MM.1S (cell line): ENCODE results near the gene TTLL4.
"Not testable (repeated sequence)": the region's sequence is repeated elsewhere in the genome, so short reads cannot be mapped to it uniquely, and the experiment has no call there.

Experiments used
- DNase-seq: peaks from one replicate; pipeline ENCODE4 v3.0.0-alpha.2; 2015
- H2AFZ ChIP-seq: fragments of 300-600 bp; sonication (generic); 2 replicates; pipeline ENCODE4 v1.6.0; 2016; ENCODE audit warnings: antibody characterized with exemption, low read length
- H3F3A ChIP-seq: fragments of 300-600 bp; sonication (generic); 2 replicates; pipeline ENCODE4 v1.6.1; 2016; ENCODE audit warnings: mild to moderate bottlenecking, antibody characterized with exemption, low read length, moderate library complexity, mixed read lengths; ENCODE audit not compliant: insufficient read depth
- H3K27ac ChIP-seq: fragments of 300-600 bp; sonication (generic); 2 replicates; pipeline ENCODE4 v1.5.1; 2016; ENCODE audit warnings: mild to moderate bottlenecking, low read length
- H3K27me3 ChIP-seq: fragments of 300-600 bp; sonication (generic); replicated peaks from 2 replicates; pipeline ENCODE4 v1.6.0; 2016; ENCODE audit warnings: low read length; ENCODE audit not compliant: insufficient read depth
- H3K36me3 ChIP-seq: fragments of 300-600 bp; sonication (generic); replicated peaks from 2 replicates; pipeline ENCODE4 v1.6.1; 2016; ENCODE audit warnings: mild to moderate bottlenecking, low read length, mixed read lengths; ENCODE audit not compliant: insufficient read depth
- H3K4me1 ChIP-seq: fragments of 300-600 bp; sonication (generic); 2 replicates; pipeline ENCODE4 v1.6.1; 2016; ENCODE audit warnings: low read length, mixed read lengths
- H3K4me2 ChIP-seq: fragments of 300-600 bp; sonication (generic); 2 replicates; pipeline ENCODE4 v1.6.0; 2016; ENCODE audit warnings: low read depth, low read length
- H3K4me3 ChIP-seq: fragments of 300-600 bp; sonication (generic); 2 replicates; pipeline ENCODE4 v1.5.1; 2016; ENCODE audit warnings: low read length, mixed read lengths
- H3K79me2 ChIP-seq: fragments of 300-600 bp; sonication (generic); 2 replicates; pipeline ENCODE4 v1.6.1; 2016; ENCODE audit warnings: mixed run types, low read length, mixed read lengths
- H3K9ac ChIP-seq: fragments of 300-600 bp; sonication (generic); 2 replicates; pipeline ENCODE4 v1.6.1; 2016; ENCODE audit warnings: low read length, mixed read lengths
- H3K9me2 ChIP-seq: fragments of 300-600 bp; sonication (generic); replicated peaks from 2 replicates; pipeline ENCODE4 v1.6.1; 2016; ENCODE audit warnings: mild to moderate bottlenecking, low read length, mixed read lengths; ENCODE audit not compliant: insufficient read depth
- H3K9me3 ChIP-seq: fragments of 300-600 bp; sonication (generic); replicated peaks from 2 replicates; pipeline ENCODE4 v1.6.1; 2016; ENCODE audit warnings: mild to moderate bottlenecking, low read length, mixed read lengths; ENCODE audit not compliant: insufficient read depth
- H4K20me1 ChIP-seq: fragments of 300-600 bp; sonication (generic); 2 replicates; pipeline ENCODE4 v1.6.1; 2016; ENCODE audit warnings: mild to moderate bottlenecking, low read length, moderate library complexity, mixed read lengths; ENCODE audit not compliant: insufficient read depth
- CTCF ChIP-seq: fragments of 300-600 bp; sonication (generic); IDR thresholded peaks from 2 replicates; pipeline ENCODE4 v1.5.1; 2016; ENCODE audit warnings: antibody characterized with exemption, low read length, mixed read lengths
- EZH2 ChIP-seq: fragments of 300-600 bp; sonication (generic); optimal IDR thresholded peaks from 2 replicates; pipeline ENCODE3; 2017; ENCODE audit warnings: low read depth, mild to moderate bottlenecking, antibody characterized with exemption, low read length, mixed read lengths
- EZH2phosphoT487 ChIP-seq: fragments of 300-600 bp; sonication (generic); IDR thresholded peaks from 2 replicates; pipeline ENCODE4 v1.6.1; 2018; ENCODE audit warnings: antibody characterized with exemption, low read length

Gene TTLL4

GRCh38 chr2:218679119-218679518 lies 31.5 kb upstream of the TTLL4 start:
- Histone ChIP-seq H3K4me2 (no peak overlapping the region), H3K79me2 (no peaks in the 10 kb centered on the region), H3K27ac (no peak overlapping the region), H3K4me1 (no peaks in the 10 kb centered on the region), H3K27me3 (no peaks in the 10 kb centered on the region), H4K20me1 (no peaks in the 10 kb centered on the region), H3K9ac (no peak overlapping the region), H2AFZ (no peak overlapping the region), H3F3A (no peaks in the 10 kb centered on the region), H3K9me2 (no peaks in the 10 kb centered on the region), H3K4me3 (no peak overlapping the region), H3K36me3 (no peaks in the 10 kb centered on the region), H3K9me3 (no peaks in the 10 kb centered on the region)
- no peak for DNase-seq
- no peak for TF ChIP-seq EZH2
- TF ChIP-seq EZH2phosphoT487 = no peak
- no peak for TF ChIP-seq CTCF

- no peak for DNase-seq
- no peaks in the 10 kb centered on the region for H3F3A ChIP-seq
- no peaks in the 10 kb centered on the region for H3K79me2 ChIP-seq
- TF ChIP-seq CTCF (no peak), EZH2 (no peak), EZH2phosphoT487 (no peak)
- no peaks in the 10 kb centered on the region for H3K36me3 ChIP-seq
- H3K9ac ChIP-seq = no peak overlapping the region
- H3K4me3 ChIP-seq = no peak overlapping the region
- no peaks in the 10 kb centered on the region for H3K9me2 ChIP-seq
- H3K9me3 ChIP-seq = no peaks in the 10 kb centered on the region
- no peak overlapping the region for H3K4me2 ChIP-seq
- H4K20me1 ChIP-seq = no peaks in the 10 kb centered on the region
- no peak overlapping the region for H2AFZ ChIP-seq
- H3K27ac ChIP-seq = no peak overlapping the region
- H3K4me1 ChIP-seq = no peaks in the 10 kb centered on the region
- no peaks in the 10 kb centered on the region for H3K27me3 ChIP-seq
Observed at GRCh38 chr2:218680061-218680460, 30.6 kb upstream of the TTLL4 start.

- H4K20me1 ChIP-seq, H3K9me2 ChIP-seq, H3K4me1 ChIP-seq, H3K9ac ChIP-seq, H3K27me3 ChIP-seq, H3K27ac ChIP-seq, H3F3A ChIP-seq, H3K4me3 ChIP-seq, H2AFZ ChIP-seq, H3K4me2 ChIP-seq, H3K36me3 ChIP-seq, H3K9me3 ChIP-seq, H3K79me2 ChIP-seq: not testable (repeated sequence)
- DNase-seq = peak; percentile 63
- TF ChIP-seq CTCF = peak; percentile 70
Observed at GRCh38 chr2:218687400-218688060, 23.1 kb upstream of the TTLL4 start.
